Hematopoietic multipotent progenitor cell treated with erythropoietin and hydrocortisone succinate and interleukin-3 and kit ligand, for 8 days (in vitro differentiated cells): ENCODE measurements around the gene ISG15.

Experiments
- DNase-seq: peaks from one replicate; pipeline ENCODE4 v3.0.0-alpha.2; 2015

The ISG15 gene

DNA sequence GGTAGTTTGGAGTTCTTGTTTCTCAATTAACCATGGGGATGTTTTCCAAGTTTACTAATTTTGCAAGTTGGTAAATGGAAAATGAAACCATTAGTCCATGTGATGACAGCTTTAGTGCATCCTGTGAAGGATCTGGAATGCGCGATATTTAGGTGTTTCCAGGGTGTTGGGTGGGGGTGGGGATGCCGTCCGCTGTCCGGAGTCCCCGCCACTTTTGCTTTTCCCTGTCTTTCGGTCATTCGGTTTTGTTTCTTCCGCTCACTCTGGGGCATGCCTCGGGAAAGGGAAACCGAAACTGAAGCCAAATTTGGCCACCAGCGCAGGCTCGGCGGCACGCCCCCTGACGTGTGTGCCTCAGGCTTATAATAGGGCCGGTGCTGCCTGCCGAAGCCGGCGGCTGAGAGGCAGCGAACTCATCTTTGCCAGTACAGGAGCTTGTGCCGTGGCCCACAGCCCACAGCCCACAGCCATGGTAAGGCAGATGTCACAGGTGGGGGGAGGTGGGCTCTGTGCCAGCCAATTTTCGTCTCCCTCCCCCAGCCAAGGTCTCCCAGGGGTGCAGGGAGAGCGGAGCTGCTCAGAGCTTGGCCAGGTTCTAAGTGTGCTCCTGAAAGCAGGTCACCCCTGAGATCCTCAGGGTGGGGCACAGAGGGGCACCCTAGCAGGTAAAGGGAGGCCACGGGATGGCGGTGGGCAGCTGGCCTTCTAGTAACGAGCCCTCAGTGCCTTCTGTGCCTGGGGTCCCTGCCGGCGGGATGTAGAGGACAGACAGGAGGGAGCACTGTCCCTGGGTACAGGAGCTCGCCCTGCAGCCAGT is at the start of gene ISG15:
ISG15 (plus strand) TSS at position 393 of the 817 bp plus-strand sequence; CDS start at position 470, 77 bp downstream.
- peak; percentile 89 for DNase-seq

DNA sequence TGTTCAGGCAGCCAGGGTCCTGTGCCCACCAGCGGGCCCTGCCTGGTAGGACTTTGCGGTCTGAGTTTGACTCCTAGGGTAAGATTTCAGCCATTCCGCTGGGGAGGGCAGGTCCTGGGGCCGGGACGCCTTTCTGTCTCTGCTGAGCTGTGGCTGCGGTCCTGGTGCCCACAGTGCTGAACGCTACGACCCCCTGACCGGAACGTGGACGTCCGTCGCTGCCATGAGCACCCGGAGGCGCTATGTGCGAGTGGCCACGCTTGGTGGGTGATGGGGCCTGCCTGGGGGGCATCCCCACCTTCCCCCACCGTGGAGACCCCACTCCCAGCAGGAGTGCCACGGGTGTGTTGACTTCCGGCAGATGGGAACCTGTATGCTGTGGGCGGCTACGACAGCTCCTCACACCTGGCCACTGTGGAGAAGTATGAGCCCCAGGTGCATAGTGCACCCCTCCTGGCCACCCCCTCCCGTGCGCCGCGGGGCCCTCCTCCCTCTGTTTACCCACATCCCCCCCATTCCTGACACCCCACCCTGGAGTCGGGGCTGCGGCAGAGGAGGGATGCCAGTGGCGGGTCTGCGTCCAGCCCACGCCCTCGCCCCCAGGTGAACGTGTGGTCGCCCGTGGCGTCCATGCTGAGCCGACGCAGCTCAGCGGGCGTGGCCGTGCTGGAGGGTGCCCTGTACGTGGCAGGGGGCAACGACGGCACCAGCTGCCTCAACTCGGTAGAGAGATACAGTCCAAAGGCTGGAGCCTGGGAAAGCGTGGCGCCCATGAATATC is 49.4 kb upstream of the ISG15 start:
- no peak for DNase-seq

DNA sequence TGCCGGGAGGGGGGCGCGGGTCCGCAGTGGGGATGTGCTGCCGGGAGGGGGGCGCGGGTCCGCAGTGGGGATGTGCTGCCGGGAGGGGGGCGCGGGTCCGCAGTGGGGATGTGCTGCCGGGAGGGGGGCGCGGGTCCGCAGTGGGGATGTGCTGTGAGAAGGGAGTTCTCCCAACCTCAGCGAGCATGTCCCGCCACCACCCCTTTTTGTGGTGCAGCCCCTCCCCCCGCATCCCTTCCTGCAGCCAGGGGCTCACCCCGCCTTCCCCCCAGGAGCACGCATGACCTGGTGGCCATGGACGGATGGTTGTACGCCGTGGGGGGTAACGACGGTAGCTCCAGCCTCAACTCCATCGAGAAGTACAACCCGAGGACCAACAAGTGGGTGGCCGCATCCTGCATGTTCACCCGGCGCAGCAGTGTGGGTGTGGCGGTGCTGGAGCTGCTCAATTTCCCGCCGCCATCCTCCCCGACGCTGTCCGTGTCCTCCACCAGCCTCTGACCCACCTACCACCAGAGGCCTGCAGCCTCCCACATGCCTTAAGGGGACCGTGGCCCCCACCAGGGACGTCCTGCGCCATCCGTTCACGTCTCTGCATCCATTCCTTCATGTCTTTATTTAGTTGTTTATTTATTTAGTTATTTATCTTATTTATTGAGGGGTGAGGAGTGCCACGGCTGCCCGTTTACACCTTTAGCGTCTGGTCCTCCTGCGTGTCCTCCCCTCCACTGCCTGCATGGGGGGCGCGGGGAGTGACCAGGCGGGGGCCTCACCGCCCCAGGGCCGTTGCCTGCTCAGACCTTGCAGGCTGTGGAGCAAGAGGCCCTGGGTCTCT is 48.4 kb upstream of the ISG15 start:
- no peak for DNase-seq

DNA sequence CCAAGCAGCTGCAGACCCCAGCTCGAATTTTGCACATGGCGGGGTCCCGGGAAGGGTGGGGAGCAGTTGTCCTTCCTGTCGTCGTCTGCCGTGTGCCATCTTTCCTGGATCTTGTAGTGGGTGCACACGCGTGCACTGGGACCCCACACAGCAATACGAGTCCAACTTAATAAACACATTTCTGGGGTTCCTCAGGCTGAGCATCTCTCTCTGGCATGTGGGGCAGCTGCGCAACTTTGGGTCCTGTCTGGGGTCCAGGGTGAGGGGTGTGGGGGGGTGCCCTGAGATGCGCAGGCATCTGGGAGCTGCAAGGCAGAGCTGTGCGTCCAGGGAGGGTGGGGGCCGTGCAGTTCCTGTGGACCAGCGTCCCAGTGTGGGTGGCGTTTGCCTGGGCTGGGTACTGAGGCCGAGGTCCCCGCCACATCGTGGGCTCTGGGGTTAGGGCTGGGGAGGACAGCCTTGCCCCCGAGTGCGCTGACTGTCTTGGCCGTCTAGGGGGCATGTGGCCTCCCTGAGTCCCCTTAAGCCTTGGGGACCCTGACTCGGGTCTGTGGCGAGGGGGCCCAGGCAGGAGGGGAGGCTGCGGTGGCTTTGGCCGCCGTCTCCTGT is 47.7 kb upstream of the ISG15 start:
- no peak for DNase-seq

DNA sequence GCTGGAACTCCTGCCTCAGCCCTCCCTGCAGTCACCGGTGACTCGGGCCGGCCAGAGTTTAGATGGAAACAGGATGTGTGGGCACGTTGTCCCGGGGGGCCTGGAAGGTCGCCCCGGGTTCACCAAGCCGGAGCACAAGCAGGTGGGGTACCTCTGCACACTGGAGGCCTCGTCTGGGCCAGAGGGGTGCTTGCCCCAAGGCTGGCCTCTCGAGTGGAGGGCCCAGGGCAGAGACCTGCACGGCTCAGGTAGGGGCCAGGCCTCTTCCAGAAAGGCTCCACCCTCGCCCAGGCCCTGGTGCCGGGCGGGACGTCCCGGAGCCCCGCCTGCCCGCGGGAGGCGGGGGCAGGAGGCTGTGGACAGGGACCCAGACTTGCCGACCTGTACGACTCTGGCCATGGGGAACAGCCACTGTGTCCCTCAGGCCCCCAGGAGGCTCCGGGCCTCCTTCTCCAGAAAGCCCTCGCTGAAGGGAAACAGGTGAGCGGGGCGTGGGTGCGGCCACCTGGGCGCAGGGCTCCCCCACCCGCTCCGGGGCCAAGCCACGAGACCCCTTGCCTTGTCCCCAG is 47.1 kb upstream of the ISG15 start, which contains the start of gene PLEKHN1:
PLEKHN1 (plus strand) TSS at position 348 of the 569 bp plus-strand sequence; CDS start at position 398, 50 bp downstream.
- DNase-seq = no peak

DNA sequence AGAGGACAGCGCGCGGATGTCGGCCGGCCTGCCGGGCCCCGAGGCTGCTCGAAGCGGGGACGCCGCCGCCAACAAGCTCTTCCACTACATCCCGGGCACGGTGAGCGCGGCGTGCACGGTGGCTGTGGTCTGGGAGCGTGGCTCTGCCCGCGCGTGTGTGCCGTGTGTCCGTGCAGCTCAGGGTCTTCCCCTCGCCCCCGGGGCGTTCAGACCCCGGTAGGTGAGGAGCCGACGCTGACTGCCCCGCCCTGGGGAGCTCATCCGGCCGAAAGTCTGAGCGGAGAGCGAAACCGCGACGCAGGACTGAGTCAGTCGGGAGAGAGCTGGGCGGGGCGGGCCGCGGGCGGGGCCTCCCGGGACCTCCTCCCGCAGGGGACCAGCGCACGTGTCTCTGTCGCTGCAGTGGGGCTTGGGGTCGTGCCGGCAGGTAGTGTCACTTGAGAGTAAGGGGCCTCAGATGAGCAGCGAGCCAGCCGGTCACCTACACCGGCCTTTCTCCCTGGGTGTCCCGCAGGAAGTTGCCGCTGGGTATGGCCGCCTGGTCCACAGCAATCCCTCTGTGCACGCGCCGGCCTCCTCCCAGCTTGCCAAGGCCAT is 46.5 kb upstream of the ISG15 start:
- peak; percentile 39 for DNase-seq

DNA sequence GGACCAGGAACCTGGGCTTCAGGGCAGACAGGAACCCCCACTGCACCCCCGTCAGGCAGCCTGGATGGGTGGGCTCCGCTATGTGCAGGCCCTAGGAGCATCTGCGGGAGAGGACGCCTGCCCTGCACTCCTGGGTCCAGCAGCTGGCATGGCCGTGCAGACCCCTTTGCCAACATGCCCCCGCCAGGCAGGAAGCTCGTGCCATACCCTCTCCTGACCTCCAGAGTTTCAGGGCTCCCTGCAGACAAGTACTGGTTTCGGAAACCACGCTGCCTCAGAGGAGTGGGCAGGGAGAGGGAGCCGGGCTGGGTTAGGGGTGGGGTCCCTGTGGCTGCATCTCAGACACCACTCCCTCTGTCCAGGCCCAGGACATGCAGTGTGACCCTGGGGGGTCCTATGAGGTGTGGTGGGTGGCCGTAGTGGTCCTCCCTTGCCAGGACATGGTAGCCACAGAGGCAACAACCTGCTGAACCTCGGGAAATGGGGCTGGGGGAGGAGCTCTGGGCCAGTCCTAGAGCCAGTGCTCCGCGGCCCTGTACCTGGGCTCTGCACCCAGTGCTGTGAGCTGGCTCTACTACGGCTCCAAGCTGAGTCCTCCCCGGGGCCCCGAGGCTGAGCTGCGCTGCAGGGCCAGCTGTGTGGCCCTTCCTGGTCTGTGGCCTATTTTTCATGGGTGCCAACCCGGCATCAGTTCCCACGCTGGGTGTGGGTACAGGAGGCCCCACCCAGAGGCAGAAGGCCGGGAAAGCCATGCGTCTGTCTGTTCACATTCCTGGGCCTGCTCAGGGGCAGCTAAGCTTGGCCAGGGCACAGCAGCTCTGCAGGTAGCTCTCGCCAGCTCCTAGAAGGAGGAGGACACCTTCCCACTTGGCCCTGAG is 45.6 kb upstream of the ISG15 start:
- no peak for DNase-seq

DNA sequence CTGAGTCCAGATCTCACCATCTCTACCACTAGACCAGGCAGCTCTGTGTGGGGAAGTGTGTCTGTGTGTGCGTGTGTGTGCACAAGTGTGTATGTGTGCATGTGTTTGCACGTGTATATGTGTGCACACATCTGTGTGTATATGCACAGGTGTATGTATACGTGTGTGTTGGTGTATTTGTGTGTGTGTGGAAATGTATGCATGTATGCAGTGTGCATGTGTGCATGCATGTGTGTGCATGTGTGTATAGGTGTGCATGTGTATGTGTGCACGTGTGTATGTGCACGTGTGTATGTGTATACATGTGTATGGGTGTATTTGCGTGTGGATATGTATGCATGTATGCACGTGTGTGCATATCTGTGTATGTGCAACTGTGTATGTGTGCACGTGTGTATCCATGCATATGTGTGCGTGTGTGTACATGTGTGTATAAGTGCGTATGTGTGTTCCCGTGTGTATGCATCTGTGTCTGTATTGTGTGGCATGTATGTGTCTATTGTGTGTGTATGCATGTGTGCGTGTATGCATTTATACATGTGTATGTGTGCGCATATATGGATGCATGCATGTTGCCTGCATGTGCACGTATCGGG is 43.9 kb upstream of the ISG15 start:
- no peak for DNase-seq

DNA sequence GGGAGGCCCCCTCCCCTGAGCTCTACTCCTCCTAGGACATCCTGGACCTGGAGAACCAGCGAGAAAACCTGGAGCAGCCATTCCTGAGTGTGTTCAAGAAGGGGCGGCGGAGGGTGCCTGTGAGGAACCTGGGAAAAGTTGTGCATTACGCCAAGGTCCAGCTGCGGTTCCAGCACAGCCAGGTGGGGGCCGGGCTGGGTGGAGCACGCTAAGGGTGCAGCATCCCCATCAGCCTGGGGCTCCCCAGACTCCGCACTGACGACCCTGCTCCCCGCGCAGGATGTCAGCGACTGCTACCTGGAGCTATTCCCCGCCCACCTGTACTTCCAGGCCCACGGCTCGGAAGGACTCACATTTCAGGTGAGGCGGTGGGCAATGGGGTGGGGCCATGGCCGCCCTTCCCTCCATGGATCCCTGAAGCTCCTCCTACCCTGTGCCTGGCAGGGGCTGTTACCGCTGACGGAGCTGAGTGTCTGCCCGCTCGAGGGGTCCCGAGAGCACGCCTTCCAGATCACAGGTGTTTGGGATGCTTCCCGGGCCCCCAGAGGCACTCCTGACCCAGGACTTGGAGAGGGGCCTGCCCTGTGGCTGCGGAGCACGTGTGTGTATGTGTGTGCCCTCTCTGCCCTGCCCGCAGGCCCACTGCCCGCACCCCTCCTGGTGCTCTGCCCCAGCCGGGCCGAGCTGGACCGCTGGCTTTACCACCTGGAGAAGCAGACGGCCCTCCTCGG is 42.9 kb upstream of the ISG15 start:
- DNase-seq = no peak

DNA sequence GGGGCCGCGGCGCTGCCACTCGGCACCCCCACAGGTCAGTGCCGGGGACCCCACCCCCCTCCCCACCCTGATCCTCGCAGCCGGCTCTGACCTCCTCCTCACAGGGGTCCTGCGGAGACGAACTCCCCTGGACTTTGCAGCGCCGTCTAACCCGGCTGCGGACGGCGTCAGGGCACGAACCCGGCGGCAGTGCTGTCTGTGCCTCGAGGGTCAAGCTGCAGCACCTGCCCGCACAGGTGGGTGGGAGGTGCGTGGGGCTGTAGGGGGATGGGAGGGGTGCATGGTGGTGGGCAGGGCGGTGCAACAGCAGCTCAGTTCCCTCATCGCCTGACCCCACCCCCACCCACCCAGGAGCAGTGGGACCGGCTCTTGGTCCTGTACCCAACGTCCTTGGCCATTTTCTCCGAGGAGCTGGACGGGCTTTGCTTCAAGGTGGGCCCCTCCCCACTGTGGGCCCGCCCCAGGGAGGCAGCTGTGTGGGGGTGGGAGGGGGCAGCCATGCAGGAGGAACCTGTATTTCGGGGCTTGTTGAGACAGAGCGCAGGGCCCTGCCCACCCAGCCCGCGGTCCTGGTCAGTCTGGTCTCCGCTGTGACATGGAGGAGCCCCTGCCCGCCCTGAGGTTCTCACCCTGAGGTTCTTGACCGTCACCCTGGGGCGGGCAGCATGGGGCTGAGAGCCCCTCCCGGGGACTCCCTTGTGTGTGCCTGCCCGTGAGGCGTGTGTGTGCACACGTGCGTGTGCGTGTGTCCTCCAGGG is 42.1 kb upstream of the ISG15 start:
- DNase-seq = no peak

DNA sequence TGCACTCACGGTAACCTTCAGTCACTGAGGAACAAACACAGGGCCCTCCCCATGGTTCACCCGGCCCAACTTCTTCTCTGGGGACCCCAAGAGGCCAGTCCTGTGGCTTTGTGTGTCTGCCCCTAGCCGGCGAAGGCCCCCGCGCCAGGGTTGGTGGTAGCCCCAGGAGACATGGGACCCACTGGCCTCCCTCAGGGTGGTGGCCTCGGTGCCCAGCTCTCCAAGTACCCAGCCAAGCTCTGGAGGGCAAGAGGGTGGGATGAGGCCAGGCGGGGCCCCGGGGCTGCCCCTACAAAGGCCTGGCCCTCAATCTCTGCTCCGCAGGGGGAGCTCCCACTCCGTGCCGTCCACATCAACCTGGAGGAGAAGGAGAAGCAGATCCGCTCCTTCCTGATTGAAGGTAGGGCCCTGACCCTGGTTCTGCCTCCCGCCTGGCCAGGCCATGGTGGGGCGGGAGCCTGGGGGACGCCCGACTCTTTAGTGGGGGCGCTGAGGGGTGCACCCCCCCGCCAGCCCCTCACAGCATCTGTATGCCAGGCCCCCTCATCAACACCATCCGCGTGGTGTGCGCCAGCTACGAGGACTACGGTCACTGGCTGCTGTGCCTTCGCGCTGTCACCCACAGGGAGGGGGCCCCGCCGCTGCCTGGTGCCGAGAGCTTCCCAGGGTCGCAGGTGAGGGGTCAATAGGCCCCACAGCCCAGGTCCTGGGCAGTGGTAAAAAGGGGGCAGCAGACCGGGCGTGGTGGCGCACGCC is 41.4 kb upstream of the ISG15 start:
- DNase-seq = no peak

DNA sequence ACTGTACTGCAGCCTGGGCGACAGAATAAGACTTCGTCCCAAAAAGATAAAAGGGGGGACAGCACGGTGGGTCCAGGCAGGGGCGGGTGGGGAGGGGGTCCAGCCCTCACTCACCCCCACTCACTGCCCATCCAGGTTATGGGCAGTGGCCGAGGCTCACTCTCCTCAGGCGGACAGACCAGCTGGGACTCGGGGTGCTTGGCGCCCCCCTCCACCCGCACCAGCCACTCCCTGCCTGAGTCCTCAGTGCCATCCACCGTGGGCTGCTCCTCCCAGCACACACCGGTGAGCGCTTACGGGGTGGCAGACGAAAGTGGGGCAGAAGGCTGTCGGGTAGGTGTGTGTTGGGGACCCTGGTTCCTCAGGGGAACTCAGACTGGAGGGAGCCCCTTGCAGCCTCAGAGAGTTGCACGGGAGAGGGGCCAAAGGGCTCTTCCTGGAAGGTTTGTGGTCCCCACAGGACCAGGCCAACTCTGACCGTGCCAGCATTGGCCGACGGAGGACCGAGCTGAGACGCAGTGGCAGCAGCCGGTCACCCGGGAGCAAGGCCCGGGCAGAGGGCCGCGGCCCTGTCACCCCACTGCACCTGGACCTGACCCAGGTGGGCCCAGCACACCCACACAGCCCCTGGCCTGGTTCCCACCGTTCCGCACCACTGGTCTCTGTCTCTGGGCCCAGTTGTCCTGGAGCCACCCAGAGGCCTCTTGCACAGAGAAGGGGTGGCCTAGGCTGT is 40.4 kb upstream of the ISG15 start:
- DNase-seq = no peak

DNA sequence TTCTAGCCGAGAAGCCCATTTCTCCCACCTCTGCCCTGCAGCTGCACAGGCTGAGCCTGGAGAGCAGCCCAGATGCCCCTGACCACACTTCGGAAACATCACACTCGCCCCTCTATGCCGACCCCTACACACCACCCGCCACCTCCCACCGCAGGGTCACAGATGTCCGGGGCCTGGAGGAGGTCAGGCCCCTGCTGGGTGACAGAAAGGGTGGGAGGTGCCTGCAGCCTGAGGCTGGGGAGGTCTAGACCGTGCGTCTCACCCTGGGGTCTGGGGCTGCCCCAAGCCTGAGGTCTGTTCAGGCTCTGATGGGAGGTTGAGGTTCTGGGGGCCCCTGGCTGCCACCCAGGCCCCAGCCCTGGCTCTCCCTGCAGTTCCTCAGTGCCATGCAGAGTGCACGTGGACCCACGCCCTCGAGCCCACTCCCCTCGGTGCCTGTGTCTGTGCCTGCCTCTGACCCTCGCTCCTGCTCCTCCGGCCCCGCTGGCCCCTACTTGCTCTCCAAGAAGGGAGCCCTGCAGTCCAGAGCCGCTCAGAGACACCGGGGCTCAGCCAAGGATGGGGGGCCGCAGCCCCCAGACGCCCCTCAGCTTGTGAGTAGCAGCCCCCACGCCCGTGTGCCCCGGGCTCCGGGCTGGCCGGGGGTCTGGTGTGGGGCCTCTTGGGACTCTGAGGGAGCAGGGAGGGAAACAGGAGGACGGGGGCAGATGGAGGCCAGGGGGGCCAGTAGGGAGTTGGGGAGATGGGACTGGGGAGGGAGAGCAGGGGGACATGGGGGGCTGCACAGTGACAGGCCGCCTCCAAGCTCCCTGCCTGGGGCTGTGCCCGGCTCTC is 39.6 kb upstream of the ISG15 start:
- no peak for DNase-seq

DNA sequence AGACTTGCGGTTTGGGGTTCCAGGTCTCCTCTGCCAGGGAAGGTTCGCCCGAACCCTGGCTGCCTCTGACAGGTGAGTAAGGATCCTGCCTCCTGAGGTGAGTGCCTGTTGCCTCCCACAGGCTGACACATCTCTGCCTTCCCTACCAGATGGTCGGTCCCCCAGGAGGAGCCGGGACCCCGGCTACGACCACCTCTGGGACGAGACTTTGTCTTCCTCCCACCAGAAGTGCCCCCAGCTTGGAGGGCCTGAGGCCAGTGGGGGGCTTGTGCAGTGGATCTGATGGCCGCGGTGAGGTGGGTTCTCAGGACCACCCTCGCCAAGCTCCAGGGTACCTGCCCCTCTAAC is 39.0 kb upstream of the ISG15 start:
- no peak for DNase-seq

DNA sequence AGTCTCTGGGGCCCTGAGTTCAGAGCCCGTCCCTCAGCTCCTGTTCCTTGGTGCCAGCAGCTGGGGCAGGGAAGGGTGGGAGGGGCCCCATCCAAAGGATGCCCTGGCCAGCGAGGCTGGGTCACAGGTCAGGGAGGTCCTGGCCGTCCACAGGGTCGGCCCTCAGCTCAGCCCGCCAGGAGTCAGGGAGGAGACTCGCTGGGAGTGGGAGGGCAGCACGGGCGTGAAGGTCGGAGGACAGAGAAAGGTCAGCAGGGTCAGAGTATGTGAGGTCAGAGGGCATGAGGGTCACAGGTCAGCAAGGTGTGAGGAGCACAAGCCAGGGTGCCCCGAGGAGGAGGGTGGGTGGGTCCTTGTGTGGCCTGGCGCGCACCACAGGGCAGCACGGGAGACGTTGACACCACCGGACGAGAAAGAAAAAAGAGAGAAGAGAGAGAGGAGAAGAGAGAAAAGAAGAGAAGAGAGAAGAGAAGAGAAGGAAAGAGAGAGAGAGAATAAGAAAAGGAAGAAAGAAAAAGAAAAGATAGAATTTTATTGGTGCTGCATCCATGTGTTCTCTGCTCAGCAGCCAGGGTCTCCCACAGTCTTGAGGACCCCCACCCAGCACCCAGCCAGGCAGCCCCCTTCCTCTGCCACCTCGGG is 38.5 kb upstream of the ISG15 start:
- DNase-seq = no peak

DNA sequence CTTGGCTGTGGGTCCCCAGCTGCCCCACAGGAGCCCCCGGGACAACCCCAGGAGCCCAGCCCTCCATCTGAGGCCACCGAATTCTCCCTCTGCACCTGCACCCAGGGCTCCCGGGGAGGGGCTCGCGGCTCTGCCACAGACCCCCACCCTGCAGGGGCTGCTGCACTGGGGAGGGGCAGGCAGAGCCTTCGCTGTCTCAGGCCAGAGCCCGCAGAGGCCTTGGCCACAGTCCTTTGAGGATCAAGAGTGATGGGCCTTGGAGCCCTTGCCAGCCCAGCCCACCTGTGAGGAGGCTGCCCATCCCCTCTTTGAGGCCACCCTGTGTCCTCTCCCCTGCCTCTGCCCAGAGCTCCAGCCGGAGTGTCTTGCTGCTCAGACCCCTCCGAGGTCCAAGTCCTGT is 37.9 kb upstream of the ISG15 start:
- no peak for DNase-seq
